ENCODE results near the gene RAB11FIP4. TPM values are rescaled to one million over a fixed set of nuclear protein-coding genes. Genes with fewer than 3 reads are reported as not detected.
A peak's percentile ranks its signal among the peaks of the same experiment; 100 is the strongest.

Gene RAB11FIP4
- total and polyA plus RNA-seq, 2 donors: 5.3 to 9.2 TPM

DNA sequence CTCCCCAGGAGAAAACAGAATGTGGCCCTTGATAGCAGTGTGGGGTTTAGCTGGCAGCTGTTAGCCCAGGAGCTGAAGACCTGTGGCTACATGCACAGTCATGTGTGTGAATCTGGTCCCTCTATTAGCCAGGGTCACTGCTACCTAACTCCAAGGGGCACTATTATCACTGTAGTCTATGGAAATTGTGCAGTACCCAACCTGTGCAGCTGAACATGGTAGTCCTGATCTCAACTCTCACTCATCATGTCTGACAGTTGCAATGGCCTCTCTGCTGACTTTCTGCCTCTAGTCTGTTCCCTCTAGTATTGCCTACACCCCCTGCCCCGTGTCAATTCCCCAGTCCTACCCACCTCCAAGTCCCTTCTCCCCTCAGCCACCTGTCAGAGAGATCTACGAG, 67.4 kb downstream of the RAB11FIP4 start:
- no peak overlapping the region for H3K4me3 ChIP-seq (ENCODE audit: low read length in 2 of 2)
- H3K9me3 ChIP-seq (ENCODE audit: control insufficient read depth in 2 of 2, insufficient read depth in 1 of 2, low read length in 1 of 2): no peaks in the 10 kb centered on the region
- H3K36me3 ChIP-seq (ENCODE audit: control insufficient read depth in 2 of 2, insufficient read depth in 2 of 2, low read length in 1 of 2): no peaks in the 10 kb centered on the region
- no peak overlapping the region for H3K27ac ChIP-seq (ENCODE audit: low read depth in 1 of 2, low read length in 1 of 2)
- no peak for DNase-seq (ENCODE audit: low read depth in 6 of 9, low spot score in 9 of 9)
- no peaks in the 10 kb centered on the region for H3K27me3 ChIP-seq (ENCODE audit: control insufficient read depth in 2 of 2, insufficient read depth in 1 of 2, low read length in 1 of 2)
- H3K4me1 ChIP-seq (ENCODE audit: control insufficient read depth in 2 of 2, insufficient read depth in 2 of 2, low read length in 2 of 2): no peaks in the 10 kb centered on the region
- WGBS: 91% methylated on average over 2 of the region's 2 CpGs

DNA sequence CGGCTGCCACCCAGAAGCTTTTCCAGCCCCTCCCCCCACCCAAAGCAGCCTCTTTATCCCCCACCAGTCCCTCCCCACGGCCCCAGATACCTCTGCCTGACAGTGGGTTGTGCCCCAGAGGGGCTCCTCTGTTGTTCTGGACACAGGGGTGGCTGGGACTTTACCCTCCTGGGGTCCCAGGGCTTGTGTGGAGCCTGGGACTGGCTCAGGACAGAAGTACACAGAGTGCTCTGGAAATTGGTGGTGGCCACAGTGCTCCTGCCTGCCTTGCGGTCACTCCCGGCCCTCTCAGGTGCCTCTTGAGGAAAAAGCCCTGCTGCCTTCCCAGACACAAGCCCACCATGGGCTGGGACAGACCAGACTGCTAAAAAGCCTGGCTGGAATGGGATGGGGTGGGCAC, 68.2 kb downstream of the RAB11FIP4 start:
- DNase-seq (ENCODE audit: low read depth in 6 of 9, low spot score in 9 of 9): no peak
- Histone ChIP-seq H3K27ac (ENCODE audit: low read depth in 1 of 2, low read length in 1 of 2) (no peak overlapping the region), H3K9me3 (ENCODE audit: control insufficient read depth in 2 of 2, insufficient read depth in 1 of 2, low read length in 1 of 2) (no peaks in the 10 kb centered on the region), H3K4me3 (ENCODE audit: low read length in 2 of 2) (no peak overlapping the region), H3K4me1 (ENCODE audit: control insufficient read depth in 2 of 2, insufficient read depth in 2 of 2, low read length in 2 of 2) (no peaks in the 10 kb centered on the region), H3K36me3 (ENCODE audit: control insufficient read depth in 2 of 2, insufficient read depth in 2 of 2, low read length in 1 of 2) (no peaks in the 10 kb centered on the region), H3K27me3 (ENCODE audit: control insufficient read depth in 2 of 2, insufficient read depth in 1 of 2, low read length in 1 of 2) (no peaks in the 10 kb centered on the region)
- 70% methylated on average over 4 of the region's 4 CpGs for WGBS

DNA sequence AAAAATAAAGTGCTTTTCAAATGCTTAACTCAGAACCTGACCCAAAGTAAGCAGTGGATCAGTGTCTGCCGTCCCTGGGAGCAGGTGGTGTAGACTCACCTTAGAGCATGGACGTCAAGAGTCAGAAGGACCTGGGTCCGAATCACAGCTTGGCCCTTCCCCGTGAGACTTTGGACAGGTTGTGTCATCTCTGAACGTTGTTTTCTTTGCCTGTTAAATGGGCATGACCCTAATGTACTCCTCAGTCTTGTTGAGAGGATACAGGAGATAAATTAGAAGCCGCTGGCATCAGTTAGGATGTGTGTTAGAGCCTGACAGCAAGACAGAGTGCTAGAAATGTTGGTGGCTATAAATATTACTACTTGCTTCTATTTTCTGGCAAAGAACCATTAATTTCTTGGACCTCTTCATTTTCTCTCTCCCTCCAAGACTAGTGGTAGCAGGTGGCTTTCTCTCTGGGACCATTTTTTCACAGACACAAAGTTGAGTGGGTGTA, 68.8 kb downstream of the RAB11FIP4 start:
- Histone ChIP-seq H3K27ac (ENCODE audit: low read depth in 1 of 2, low read length in 1 of 2) (no peak overlapping the region), H3K4me3 (ENCODE audit: low read length in 2 of 2) (no peak overlapping the region), H3K27me3 (ENCODE audit: control insufficient read depth in 2 of 2, insufficient read depth in 1 of 2, low read length in 1 of 2) (no peaks in the 10 kb centered on the region), H3K9me3 (ENCODE audit: control insufficient read depth in 2 of 2, insufficient read depth in 1 of 2, low read length in 1 of 2) (no peaks in the 10 kb centered on the region), H3K4me1 (ENCODE audit: control insufficient read depth in 2 of 2, insufficient read depth in 2 of 2, low read length in 2 of 2) (no peaks in the 10 kb centered on the region), H3K36me3 (ENCODE audit: control insufficient read depth in 2 of 2, insufficient read depth in 2 of 2, low read length in 1 of 2) (no peaks in the 10 kb centered on the region)
- DNase-seq (ENCODE audit: low read depth in 6 of 9, low spot score in 9 of 9): no peak
- 88% methylated on average over 6 of the region's 6 CpGs for WGBS

DNA sequence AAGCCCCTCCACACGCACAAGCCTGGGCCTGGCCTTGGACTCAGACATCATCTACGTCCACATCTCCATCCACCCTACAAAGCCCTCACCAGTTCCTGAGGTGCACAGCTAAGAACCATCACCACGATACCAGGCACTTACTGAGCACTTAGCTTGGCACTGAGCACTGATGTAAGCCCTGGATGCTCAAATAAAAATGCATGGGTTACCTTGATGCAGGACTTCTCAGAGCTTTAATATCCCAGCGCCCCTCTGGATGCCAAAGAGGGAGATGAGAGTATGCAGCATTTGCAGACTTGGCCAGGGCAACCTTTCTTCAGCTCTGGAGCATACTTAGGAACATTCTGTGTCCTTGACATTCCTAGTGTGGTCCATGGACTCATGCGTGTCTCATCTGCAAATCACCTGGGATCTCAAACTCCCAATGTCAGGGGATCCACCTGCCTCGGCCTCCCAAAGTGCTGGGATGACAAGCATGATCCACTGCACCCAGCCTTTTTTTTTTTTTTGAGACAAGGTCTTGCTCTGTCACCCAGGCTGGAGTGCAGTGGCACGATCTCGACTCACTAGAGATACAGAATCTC, 69.8 kb downstream of the RAB11FIP4 start:
- Histone ChIP-seq H3K4me3 (ENCODE audit: low read length in 2 of 2) (no peak overlapping the region), H3K36me3 (ENCODE audit: control insufficient read depth in 2 of 2, insufficient read depth in 2 of 2, low read length in 1 of 2) (no peaks in the 10 kb centered on the region), H3K4me1 (ENCODE audit: control insufficient read depth in 2 of 2, insufficient read depth in 2 of 2, low read length in 2 of 2) (no peaks in the 10 kb centered on the region), H3K9me3 (ENCODE audit: control insufficient read depth in 2 of 2, insufficient read depth in 1 of 2, low read length in 1 of 2) (no peaks in the 10 kb centered on the region), H3K27ac (ENCODE audit: low read depth in 1 of 2, low read length in 1 of 2) (no peak overlapping the region), H3K27me3 (ENCODE audit: control insufficient read depth in 2 of 2, insufficient read depth in 1 of 2, low read length in 1 of 2) (no peaks in the 10 kb centered on the region)
- no peak for DNase-seq (ENCODE audit: low read depth in 6 of 9, low spot score in 9 of 9)
- WGBS: 96% methylated on average over 8 of the region's 8 CpGs

DNA sequence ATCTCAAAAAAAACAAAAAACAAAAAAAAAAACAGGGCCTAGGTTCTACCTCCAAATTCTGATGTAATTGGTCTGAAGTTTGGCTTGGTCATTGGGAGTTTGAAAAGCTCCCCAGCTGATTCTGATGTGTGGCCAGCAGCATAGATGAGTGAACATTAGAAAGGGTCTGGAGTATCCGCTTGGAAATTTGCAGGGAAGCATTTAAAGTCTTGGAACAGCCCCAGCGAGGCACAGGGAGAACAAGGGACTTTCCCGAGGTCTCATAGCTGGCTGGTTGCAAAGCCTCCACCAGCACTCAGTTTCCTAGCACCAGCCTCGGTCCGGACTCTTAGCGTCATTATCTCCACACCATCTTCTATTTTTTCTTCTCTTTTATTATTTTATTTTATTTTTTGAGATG, 70.8 kb downstream of the RAB11FIP4 start:
- Histone ChIP-seq H3K4me3 (ENCODE audit: low read length in 2 of 2) (no peak overlapping the region), H3K36me3 (ENCODE audit: control insufficient read depth in 2 of 2, insufficient read depth in 2 of 2, low read length in 1 of 2) (no peaks in the 10 kb centered on the region), H3K27ac (ENCODE audit: low read depth in 1 of 2, low read length in 1 of 2) (no peak overlapping the region), H3K27me3 (ENCODE audit: control insufficient read depth in 2 of 2, insufficient read depth in 1 of 2, low read length in 1 of 2) (no peaks in the 10 kb centered on the region), H3K4me1 (ENCODE audit: control insufficient read depth in 2 of 2, insufficient read depth in 2 of 2, low read length in 2 of 2) (no peaks in the 10 kb centered on the region), H3K9me3 (ENCODE audit: control insufficient read depth in 2 of 2, insufficient read depth in 1 of 2, low read length in 1 of 2) (no peaks in the 10 kb centered on the region)
- peak in 1 of 9 donors; percentile 27 for DNase-seq (ENCODE audit: low read depth in 6 of 9, low spot score in 9 of 9)
- WGBS: 95% methylated on average over 6 of the region's 6 CpGs

DNA sequence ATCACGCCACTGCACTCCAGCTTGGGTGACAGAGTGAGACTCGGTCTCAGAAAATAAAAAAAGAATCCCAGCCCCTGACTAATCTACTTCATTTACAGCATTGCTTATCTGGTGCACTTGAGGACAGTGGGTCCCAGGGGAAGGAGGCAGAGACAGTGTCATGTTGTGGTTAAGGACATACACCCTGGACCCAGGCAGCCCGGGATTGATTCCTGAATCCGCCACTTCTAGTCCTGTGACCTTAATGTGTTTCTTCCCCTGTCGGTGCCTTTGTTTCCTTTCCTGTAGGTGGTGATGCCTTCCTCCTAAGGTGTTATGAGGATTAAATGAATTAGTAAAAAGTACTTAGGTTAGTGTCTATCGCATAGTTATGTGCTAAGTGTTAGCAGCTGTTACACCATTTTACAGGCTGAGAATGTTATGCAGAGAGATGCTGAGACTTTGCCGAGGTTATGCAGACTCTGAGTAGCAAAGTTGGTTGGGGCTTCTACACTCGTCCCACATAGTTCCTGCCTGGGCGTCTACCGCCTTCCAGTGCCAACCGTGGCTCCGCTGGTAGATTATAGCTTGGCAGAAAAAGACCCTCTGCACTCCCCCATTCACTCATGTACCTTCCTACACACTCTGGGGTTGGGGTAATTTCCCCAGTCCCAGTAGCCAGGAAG, 74.8 kb downstream of the RAB11FIP4 start:
- no peak for DNase-seq (ENCODE audit: low read depth in 6 of 9, low spot score in 9 of 9)
- H3K9me3 ChIP-seq (ENCODE audit: control insufficient read depth in 2 of 2, insufficient read depth in 1 of 2, low read length in 1 of 2): no peaks in the 10 kb centered on the region
- no peaks in the 10 kb centered on the region for H3K27me3 ChIP-seq (ENCODE audit: control insufficient read depth in 2 of 2, insufficient read depth in 1 of 2, low read length in 1 of 2)
- H3K4me3 ChIP-seq (ENCODE audit: low read length in 2 of 2): no peak overlapping the region
- H3K27ac ChIP-seq (ENCODE audit: low read depth in 1 of 2, low read length in 1 of 2): no peak overlapping the region
- no peaks in the 10 kb centered on the region for H3K4me1 ChIP-seq (ENCODE audit: control insufficient read depth in 2 of 2, insufficient read depth in 2 of 2, low read length in 2 of 2)
- 97% methylated on average over 12 of the region's 12 CpGs for WGBS
- no peaks in the 10 kb centered on the region for H3K36me3 ChIP-seq (ENCODE audit: control insufficient read depth in 2 of 2, insufficient read depth in 2 of 2, low read length in 1 of 2)

DNA sequence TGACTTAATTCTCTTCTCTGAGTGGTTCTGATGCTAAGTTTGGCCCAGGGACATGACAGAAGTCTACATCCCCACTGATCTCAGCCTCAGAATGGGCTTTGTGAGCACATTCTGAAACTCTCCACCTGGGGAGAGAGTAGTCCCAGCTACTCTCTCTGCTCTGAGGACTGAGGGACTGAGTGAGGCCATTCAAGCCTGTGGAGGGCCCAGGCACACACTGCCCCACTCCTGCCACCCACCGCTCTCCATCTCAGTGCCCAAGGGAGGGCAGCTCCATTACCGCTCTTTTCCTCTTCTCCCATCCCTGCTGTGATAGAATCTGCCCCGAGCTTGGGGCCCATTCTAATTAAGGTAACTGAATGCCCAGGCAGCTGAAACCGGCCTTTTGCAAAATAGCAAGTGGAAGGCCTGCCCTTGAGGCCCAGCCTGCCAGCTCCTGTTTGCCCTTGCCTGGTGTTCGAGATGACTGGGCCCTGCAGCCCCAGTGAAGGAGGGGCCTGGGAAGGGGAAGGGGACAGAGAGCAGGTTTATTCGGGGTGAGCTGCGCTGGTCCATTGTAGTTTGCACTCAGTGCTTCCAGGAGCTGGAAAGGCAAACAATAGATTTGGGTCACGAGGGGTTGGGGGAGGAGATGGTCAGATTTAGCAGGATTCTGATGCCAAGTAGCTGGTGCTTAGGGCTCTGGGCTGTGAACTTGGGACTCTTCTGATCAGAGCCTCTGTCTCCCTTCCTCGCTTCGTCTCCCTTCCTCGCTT, 76.2 kb downstream of the RAB11FIP4 start:
- no peaks in the 10 kb centered on the region for H3K27me3 ChIP-seq (ENCODE audit: control insufficient read depth in 2 of 2, insufficient read depth in 1 of 2, low read length in 1 of 2)
- WGBS: 90% methylated on average over 11 of the region's 11 CpGs
- no peak overlapping the region for H3K27ac ChIP-seq (ENCODE audit: low read depth in 1 of 2, low read length in 1 of 2)
- no peaks in the 10 kb centered on the region for H3K36me3 ChIP-seq (ENCODE audit: control insufficient read depth in 2 of 2, insufficient read depth in 2 of 2, low read length in 1 of 2)
- H3K9me3 ChIP-seq (ENCODE audit: control insufficient read depth in 2 of 2, insufficient read depth in 1 of 2, low read length in 1 of 2): no peaks in the 10 kb centered on the region
- DNase-seq (ENCODE audit: low read depth in 6 of 9, low spot score in 9 of 9): no peak
- no peaks in the 10 kb centered on the region for H3K4me1 ChIP-seq (ENCODE audit: control insufficient read depth in 2 of 2, insufficient read depth in 2 of 2, low read length in 2 of 2)
- no peak overlapping the region for H3K4me3 ChIP-seq (ENCODE audit: low read length in 2 of 2)

DNA sequence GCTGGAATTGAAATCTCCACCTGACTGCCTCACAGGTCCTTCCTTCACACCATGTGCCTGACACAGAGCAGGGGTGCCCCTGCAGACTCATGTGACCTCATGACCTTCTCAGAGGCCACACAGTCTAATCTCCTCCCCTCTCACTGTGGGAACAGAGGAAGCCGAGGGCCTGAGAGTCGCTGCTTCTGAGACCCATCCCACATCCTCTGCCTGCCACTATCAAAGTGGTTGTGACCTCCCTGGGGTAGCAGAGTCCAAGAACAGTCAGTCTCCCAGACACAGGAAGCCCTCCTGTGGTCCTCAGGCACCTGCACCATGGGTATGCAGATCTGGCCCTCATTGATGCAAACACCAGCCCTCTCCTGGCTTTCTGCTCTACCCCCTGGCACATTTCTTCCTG, 78.5 kb downstream of the RAB11FIP4 start:
- Histone ChIP-seq H3K27me3 (ENCODE audit: control insufficient read depth in 2 of 2, insufficient read depth in 1 of 2, low read length in 1 of 2) (no peaks in the 10 kb centered on the region), H3K27ac (ENCODE audit: low read depth in 1 of 2, low read length in 1 of 2) (no peak overlapping the region), H3K36me3 (ENCODE audit: control insufficient read depth in 2 of 2, insufficient read depth in 2 of 2, low read length in 1 of 2) (no peaks in the 10 kb centered on the region), H3K4me3 (ENCODE audit: low read length in 2 of 2) (no peak overlapping the region), H3K4me1 (ENCODE audit: control insufficient read depth in 2 of 2, insufficient read depth in 2 of 2, low read length in 2 of 2) (no peaks in the 10 kb centered on the region), H3K9me3 (ENCODE audit: control insufficient read depth in 2 of 2, insufficient read depth in 1 of 2, low read length in 1 of 2) (no peaks in the 10 kb centered on the region)
- no peak for DNase-seq (ENCODE audit: low read depth in 6 of 9, low spot score in 9 of 9)
- 26% methylated on average over 2 of the region's 2 CpGs for WGBS

DNA sequence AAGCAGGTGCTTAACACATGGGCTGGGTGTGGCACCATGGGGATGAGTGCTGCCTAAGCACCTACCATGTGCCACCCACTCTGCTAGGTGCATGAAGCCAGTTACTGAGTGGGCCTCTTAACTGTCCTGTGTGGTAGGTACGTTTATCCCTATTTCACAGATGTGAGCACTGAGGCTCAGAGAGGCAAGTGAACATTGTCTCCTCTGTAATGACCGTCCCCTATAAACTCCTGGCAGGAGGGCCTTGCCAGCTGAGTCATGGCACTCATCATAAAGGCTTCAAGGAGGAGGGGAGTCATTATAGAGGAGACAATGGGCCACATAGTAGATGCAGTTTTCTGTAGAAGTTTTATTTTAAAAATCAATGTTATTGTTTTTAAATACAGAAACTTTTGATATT, 79.1 kb downstream of the RAB11FIP4 start:
- WGBS: 95% methylated on average over 2 of the region's 2 CpGs
- Histone ChIP-seq H3K9me3 (ENCODE audit: control insufficient read depth in 2 of 2, insufficient read depth in 1 of 2, low read length in 1 of 2) (no peaks in the 10 kb centered on the region), H3K36me3 (ENCODE audit: control insufficient read depth in 2 of 2, insufficient read depth in 2 of 2, low read length in 1 of 2) (no peaks in the 10 kb centered on the region), H3K27me3 (ENCODE audit: control insufficient read depth in 2 of 2, insufficient read depth in 1 of 2, low read length in 1 of 2) (no peaks in the 10 kb centered on the region), H3K4me1 (ENCODE audit: control insufficient read depth in 2 of 2, insufficient read depth in 2 of 2, low read length in 2 of 2) (no peaks in the 10 kb centered on the region), H3K4me3 (ENCODE audit: low read length in 2 of 2) (no peak overlapping the region), H3K27ac (ENCODE audit: low read depth in 1 of 2, low read length in 1 of 2) (no peak overlapping the region)
- DNase-seq (ENCODE audit: low read depth in 6 of 9, low spot score in 9 of 9): no peak
